Osteocyte (in vitro differentiated cells): ENCODE results near the gene HUWE1. TPM values are rescaled to one million over a fixed set of nuclear protein-coding genes. Genes with fewer than 3 reads are reported as not detected.

Experiments
- DNase-seq: peaks from one replicate; pipeline ENCODE4 v3.0.0; 2021; ENCODE audit warnings: mixed read lengths; ENCODE audit not compliant: unreplicated experiment; ENCODE audit errors: extremely low spot score
- H3K27ac Mint-ChIP-seq: one replicate; pipeline ENCODE4 v1.8.0; 2021; ENCODE audit warnings: mild to moderate bottlenecking, mixed read lengths; ENCODE audit not compliant: unreplicated experiment
- H3K27me3 Mint-ChIP-seq: one replicate; pipeline ENCODE4 v1.8.0; 2021; ENCODE audit warnings: mixed read lengths; ENCODE audit not compliant: unreplicated experiment
- H3K36me3 Mint-ChIP-seq: one replicate; pipeline ENCODE4 v1.8.0; 2021; ENCODE audit warnings: mixed read lengths; ENCODE audit not compliant: unreplicated experiment
- H3K4me1 Mint-ChIP-seq: one replicate; pipeline ENCODE4 v1.8.0; 2021; ENCODE audit warnings: mixed read lengths; ENCODE audit not compliant: unreplicated experiment
- H3K4me3 Mint-ChIP-seq: one replicate; pipeline ENCODE4 v1.8.0; 2021; ENCODE audit warnings: mild to moderate bottlenecking, moderate library complexity, mixed read lengths; ENCODE audit not compliant: unreplicated experiment
- H3K9me3 Mint-ChIP-seq: one replicate; pipeline ENCODE4 v1.8.0; 2021; ENCODE audit warnings: mixed read lengths; ENCODE audit not compliant: unreplicated experiment
- total RNA-seq: library from RNA; stranded (reverse); gene quantifications from 2 replicates; pipeline ENCODE4 v1.2.1, GENCODE V29; 2021
- TF ChIP-seq, protein P1 (sequence below): fragments of 200-600 bp; sonication (generic); IDR thresholded peaks from 2 replicates; pipeline ENCODE4 v1.5.0; 2021; ENCODE audit warnings: antibody characterized with exemption, mild to moderate bottlenecking, moderate library complexity

HUWE1 gene
- total RNA-seq, 1 donor from 2014 or later: 177 TPM

DNA sequence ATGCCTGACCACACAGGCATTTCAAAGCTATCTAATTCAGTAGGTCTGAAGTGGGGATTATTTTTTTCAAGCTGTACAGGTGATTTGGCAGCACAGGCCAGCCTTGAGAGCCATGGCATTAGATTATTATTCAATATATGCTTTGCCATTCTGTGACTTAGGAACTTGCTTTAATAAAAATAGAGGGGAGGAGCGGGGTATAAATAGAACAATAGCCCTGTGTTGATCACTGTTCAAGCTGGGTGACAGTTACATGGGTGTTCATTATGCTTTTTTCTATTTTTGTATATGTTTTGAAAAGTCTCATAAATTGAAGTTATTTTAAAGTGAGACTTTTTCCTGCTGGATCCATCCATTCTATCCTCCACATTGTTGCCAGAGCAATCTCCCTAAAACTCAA is 20.3 kb downstream of the HUWE1 start:
- Mint-ChIP-seq H3K9me3 (peaks cover 8% of the 10 kb centered on the region), H3K27ac (no peak overlapping the region), H3K27me3 (no peaks in the 10 kb centered on the region), H3K4me3 (no peak overlapping the region), H3K36me3 (peaks cover 2% of the 10 kb centered on the region), H3K4me1 (no peaks in the 10 kb centered on the region)
- TF ChIP-seq, protein P1, sequence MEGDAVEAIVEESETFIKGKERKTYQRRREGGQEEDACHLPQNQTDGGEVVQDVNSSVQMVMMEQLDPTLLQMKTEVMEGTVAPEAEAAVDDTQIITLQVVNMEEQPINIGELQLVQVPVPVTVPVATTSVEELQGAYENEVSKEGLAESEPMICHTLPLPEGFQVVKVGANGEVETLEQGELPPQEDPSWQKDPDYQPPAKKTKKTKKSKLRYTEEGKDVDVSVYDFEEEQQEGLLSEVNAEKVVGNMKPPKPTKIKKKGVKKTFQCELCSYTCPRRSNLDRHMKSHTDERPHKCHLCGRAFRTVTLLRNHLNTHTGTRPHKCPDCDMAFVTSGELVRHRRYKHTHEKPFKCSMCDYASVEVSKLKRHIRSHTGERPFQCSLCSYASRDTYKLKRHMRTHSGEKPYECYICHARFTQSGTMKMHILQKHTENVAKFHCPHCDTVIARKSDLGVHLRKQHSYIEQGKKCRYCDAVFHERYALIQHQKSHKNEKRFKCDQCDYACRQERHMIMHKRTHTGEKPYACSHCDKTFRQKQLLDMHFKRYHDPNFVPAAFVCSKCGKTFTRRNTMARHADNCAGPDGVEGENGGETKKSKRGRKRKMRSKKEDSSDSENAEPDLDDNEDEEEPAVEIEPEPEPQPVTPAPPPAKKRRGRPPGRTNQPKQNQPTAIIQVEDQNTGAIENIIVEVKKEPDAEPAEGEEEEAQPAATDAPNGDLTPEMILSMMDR: no peak
- no peak for DNase-seq

DNA sequence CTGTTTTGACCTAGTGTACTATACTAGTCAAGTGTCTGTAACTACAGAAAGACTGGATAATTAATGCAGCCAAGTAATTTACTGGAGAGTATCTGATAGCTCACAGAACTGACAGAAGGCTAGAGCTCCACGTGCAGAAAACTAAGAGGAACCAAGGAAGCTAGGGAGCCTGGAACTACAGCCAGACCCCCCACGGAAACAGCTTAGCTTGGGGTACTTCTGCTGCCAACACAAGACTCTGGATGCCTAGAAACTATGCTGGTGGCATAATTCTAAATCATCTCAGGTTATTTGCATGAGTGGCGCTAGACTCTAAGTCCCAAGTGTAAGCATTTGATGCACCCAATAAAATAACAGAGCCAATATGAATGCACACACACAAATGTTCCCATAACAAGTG is 26.5 kb downstream of the HUWE1 start:
- Mint-ChIP-seq H3K27me3 (no peaks in the 10 kb centered on the region), H3K4me3 (no peak overlapping the region), H3K36me3 (peaks cover 7% of the 10 kb centered on the region), H3K9me3 (peaks cover 3% of the 10 kb centered on the region), H3K4me1 (peaks cover 4% of the 10 kb centered on the region), H3K27ac (no peak overlapping the region)
- no peak for DNase-seq
- TF ChIP-seq, protein P1: no peak

DNA sequence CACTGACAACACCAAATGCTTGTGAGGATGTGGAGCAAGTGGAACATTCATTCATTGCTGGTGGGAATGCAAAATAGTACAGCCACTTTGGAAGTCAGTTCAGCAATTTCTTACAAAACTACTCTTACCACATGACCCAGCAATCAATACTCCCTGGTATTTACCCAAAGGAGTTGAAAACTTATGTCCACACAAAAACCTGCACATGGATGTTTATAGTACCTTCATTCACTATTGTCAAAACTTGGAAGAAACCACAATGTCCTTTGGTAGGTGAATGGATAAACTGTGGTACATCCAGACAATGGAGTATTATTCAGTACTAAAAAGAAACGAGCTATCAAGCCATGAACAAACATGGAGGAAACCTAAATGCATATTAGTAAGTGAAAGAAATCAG is 27.5 kb downstream of the HUWE1 start:
- Mint-ChIP-seq H3K27ac (no peak overlapping the region), H3K36me3 (peaks cover 7% of the 10 kb centered on the region), H3K9me3 (peaks cover 3% of the 10 kb centered on the region), H3K4me3 (no peak overlapping the region), H3K27me3 (no peaks in the 10 kb centered on the region), H3K4me1 (peaks cover 6% of the 10 kb centered on the region)
- no peak for DNase-seq
- TF ChIP-seq, protein P1: no peak

DNA sequence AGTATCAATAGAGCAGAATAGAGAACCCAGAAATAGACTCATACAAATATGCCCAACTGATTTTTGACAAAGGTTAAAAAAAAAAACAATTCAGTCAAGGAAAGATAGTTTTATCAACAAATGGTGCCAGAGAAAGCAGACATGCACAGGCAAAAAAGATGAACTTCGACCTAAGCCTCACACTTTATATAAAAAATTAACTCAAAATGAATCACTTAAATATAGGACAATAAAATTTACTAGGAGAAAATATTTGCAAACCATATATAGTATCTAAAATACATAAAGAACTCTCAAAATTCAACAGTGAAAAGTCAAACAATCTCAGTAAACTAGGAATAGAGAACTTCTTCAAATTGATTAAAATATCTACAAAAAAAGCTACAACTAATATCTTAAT is 29.7 kb downstream of the HUWE1 start:
- Mint-ChIP-seq H3K36me3 (peaks cover 5% of the 10 kb centered on the region), H3K4me1 (peaks cover 6% of the 10 kb centered on the region), H3K27me3 (no peaks in the 10 kb centered on the region), H3K9me3 (peaks cover 2% of the 10 kb centered on the region), H3K4me3 (no peak overlapping the region), H3K27ac (no peak overlapping the region)
- DNase-seq: no peak
- TF ChIP-seq, protein P1: no peak

DNA sequence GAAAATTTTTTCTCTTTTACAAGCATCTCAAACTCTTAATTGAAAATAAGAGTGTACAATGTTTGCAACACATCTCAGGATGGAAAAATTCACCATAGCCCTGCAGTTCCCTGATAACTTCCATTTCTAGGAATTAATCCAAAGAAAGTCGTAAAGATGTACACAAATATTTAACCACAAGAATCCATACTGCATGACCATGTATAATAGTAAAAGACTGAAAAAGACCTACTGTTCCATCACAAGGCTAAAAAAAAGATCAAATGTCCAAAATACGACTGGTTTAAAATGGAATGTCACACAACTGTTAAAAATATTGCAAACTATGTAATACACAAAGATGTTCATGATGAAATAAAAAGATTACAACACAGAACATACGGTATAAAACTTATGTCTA is 32.1 kb downstream of the HUWE1 start:
- Mint-ChIP-seq H3K36me3 (peaks cover 5% of the 10 kb centered on the region), H3K9me3 (no peaks in the 10 kb centered on the region), H3K27me3 (no peaks in the 10 kb centered on the region), H3K4me3 (no peak overlapping the region), H3K27ac (no peak overlapping the region), H3K4me1 (peaks cover 6% of the 10 kb centered on the region)
- no peak for DNase-seq
- TF ChIP-seq, protein P1: no peak
